ENCODE results near the gene SH2D7.

- TF ChIP-seq CTCF (IDR thresholded peaks at IDR 0.05) (no peak), POLR2A (IDR thresholded peaks at IDR 0.05) (no peak)
These were observed 21.0 kb upstream of the SH2D7 start for GRCh38 chr15:78071383-78071782.
